Neural cell (in vitro differentiated cells): Measurements from ENCODE around the gene CRLF3.
"Not testable (repeated sequence)": the region's sequence is repeated elsewhere in the genome, so short reads cannot be mapped to it uniquely, and the experiment has no call there.

Source experiments
- EP300 ChIP-seq: fragments of 450-650 bp; conservative IDR thresholded peaks from 2 replicates; pipeline ENCODE4 v1.6.1; 2014; ENCODE audit warnings: antibody characterized with exemption, mild to moderate bottlenecking, moderate library complexity; ENCODE audit not compliant: poor library complexity, severe bottlenecking
- EZH2 ChIP-seq: fragments of 200-600, 300-800 bp; shearing (Covaris generic), sonication (generic); IDR thresholded peaks from 2 replicates; pipeline ENCODE4 v1.6.1; 2014; ENCODE audit warnings: antibody characterized with exemption, low read length, borderline replicate concordance, mild to moderate bottlenecking; ENCODE audit not compliant: insufficient read depth, poor library complexity, severe bottlenecking
- MXI1 ChIP-seq: fragments of 450-650 bp; conservative IDR thresholded peaks from 2 replicates; pipeline ENCODE4 v1.6.1; 2014; ENCODE audit warnings: antibody characterized with exemption, mild to moderate bottlenecking; ENCODE audit not compliant: poor library complexity, severe bottlenecking
- POLR2AphosphoS5 ChIP-seq: IDR thresholded peaks from 2 replicates; pipeline ENCODE4 v1.6.1; 2012
- RAD21 ChIP-seq: fragments of 450-650 bp; conservative IDR thresholded peaks from 2 replicates; pipeline ENCODE4 v1.6.1; 2014; ENCODE audit warnings: antibody characterized with exemption, mild to moderate bottlenecking, moderate library complexity
- SMC3 ChIP-seq: fragments of 450-650 bp; conservative IDR thresholded peaks from 2 replicates; pipeline ENCODE4 v1.6.1; 2014; ENCODE audit warnings: antibody characterized with exemption, mild to moderate bottlenecking, moderate library complexity; ENCODE audit not compliant: poor library complexity
- TF ChIP-seq, protein P1 (sequence below): fragments of 450-650 bp; IDR thresholded peaks from 2 replicates; pipeline ENCODE4 v1.5.1; 2014; ENCODE audit warnings: antibody characterized with exemption, mild to moderate bottlenecking, moderate library complexity; ENCODE audit not compliant: poor library complexity, severe bottlenecking

- TF ChIP-seq POLR2AphosphoS5, EZH2, EP300, SMC3, MXI1, RAD21: not testable (repeated sequence)
- TF ChIP-seq, protein P1, sequence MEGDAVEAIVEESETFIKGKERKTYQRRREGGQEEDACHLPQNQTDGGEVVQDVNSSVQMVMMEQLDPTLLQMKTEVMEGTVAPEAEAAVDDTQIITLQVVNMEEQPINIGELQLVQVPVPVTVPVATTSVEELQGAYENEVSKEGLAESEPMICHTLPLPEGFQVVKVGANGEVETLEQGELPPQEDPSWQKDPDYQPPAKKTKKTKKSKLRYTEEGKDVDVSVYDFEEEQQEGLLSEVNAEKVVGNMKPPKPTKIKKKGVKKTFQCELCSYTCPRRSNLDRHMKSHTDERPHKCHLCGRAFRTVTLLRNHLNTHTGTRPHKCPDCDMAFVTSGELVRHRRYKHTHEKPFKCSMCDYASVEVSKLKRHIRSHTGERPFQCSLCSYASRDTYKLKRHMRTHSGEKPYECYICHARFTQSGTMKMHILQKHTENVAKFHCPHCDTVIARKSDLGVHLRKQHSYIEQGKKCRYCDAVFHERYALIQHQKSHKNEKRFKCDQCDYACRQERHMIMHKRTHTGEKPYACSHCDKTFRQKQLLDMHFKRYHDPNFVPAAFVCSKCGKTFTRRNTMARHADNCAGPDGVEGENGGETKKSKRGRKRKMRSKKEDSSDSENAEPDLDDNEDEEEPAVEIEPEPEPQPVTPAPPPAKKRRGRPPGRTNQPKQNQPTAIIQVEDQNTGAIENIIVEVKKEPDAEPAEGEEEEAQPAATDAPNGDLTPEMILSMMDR: not testable (repeated sequence)
Observed at GRCh38 chr17:30734153-30734552, 90.3 kb downstream of the CRLF3 start.
